ENCODE results near the gene PSMA2.

PSMA2 gene

GRCh38 chr7:42931834-42932651 is at the start of gene PSMA2, which contains the start of gene MRPL32:
TSS of gene PSMA2 (minus strand) at chr7:42932174. CDS start at chr7:42932158, 16 bp downstream.
TSS of gene MRPL32 (plus strand) at chr7:42932376. CDS start at chr7:42932387, 11 bp downstream.
- peak; percentile 85 to 91 (median 90) for DNase-seq (ENCODE audit: low read depth in 3 of 3)

- DNase-seq (ENCODE audit: low read depth in 3 of 3), result no peak
Measured at GRCh38 chr7:42981601-42982000, 49.6 kb upstream of the PSMA2 start.

- no peak for DNase-seq (ENCODE audit: low read depth in 3 of 3)
Measured at GRCh38 chr7:42980514-42980913, 48.5 kb upstream of the PSMA2 start.

- DNase-seq (ENCODE audit: low read depth in 3 of 3), result no peak
Measured at GRCh38 chr7:42980084-42980483, 48.1 kb upstream of the PSMA2 start.

- DNase-seq (ENCODE audit: low read depth in 3 of 3), result no peak
Measured at GRCh38 chr7:42978496-42978895, 46.5 kb upstream of the PSMA2 start.

GRCh38 chr7:42976371-42976770 is 44.4 kb upstream of the PSMA2 start:
- no peak for DNase-seq (ENCODE audit: low read depth in 3 of 3)

GRCh38 chr7:42972699-42973500 is 40.9 kb upstream of the PSMA2 start:
- no peak for DNase-seq (ENCODE audit: low read depth in 3 of 3)

- no peak for DNase-seq (ENCODE audit: low read depth in 3 of 3)
Measured at GRCh38 chr7:42967391-42967790, 35.4 kb upstream of the PSMA2 start.

- DNase-seq (ENCODE audit: low read depth in 3 of 3), result no peak
Measured at GRCh38 chr7:42964849-42965805, 33.2 kb upstream of the PSMA2 start.

GRCh38 chr7:42964293-42964692 is 32.3 kb upstream of the PSMA2 start:
- no peak for DNase-seq (ENCODE audit: low read depth in 3 of 3)

- DNase-seq (ENCODE audit: low read depth in 3 of 3), result no peak
Measured at GRCh38 chr7:42961170-42961569, 29.2 kb upstream of the PSMA2 start.

- DNase-seq (ENCODE audit: low read depth in 3 of 3), result no peak
Measured at GRCh38 chr7:42960762-42961161, 28.8 kb upstream of the PSMA2 start.

GRCh38 chr7:42959549-42959948 is 27.6 kb upstream of the PSMA2 start:
- DNase-seq (ENCODE audit: low read depth in 3 of 3), result no peak

- DNase-seq (ENCODE audit: low read depth in 3 of 3), result no peak
Measured at GRCh38 chr7:42956062-42956461, 24.1 kb upstream of the PSMA2 start.

GRCh38 chr7:42953994-42954393 is 22.0 kb upstream of the PSMA2 start:
- no peak for DNase-seq (ENCODE audit: low read depth in 3 of 3)

- no peak for DNase-seq (ENCODE audit: low read depth in 3 of 3)
Measured at GRCh38 chr7:42952328-42952727, 20.4 kb upstream of the PSMA2 start.

GRCh38 chr7:42950417-42950816 is 18.4 kb upstream of the PSMA2 start:
- DNase-seq (ENCODE audit: low read depth in 3 of 3), result no peak

GRCh38 chr7:42947521-42947920 is 15.5 kb upstream of the PSMA2 start:
- no peak for DNase-seq (ENCODE audit: low read depth in 3 of 3)

- no peak for DNase-seq (ENCODE audit: low read depth in 3 of 3)
Measured at GRCh38 chr7:42946627-42946950, 14.6 kb upstream of the PSMA2 start.

GRCh38 chr7:42945821-42946626 is 14.1 kb upstream of the PSMA2 start:
- DNase-seq (ENCODE audit: low read depth in 3 of 3), result no peak

Data from stimulated activated CD4-positive, alpha-beta T cell treated with anti-CD3 and anti-CD28 coated beads, TNF-alpha, amount 100 ng/mL, for 24 hours (primary cell).